Hematopoietic multipotent progenitor cell treated with erythropoietin and hydrocortisone succinate and interleukin-3 and kit ligand, for 6 days (in vitro differentiated cells): Measurements from ENCODE around the gene COMTD1.
"Not testable (repeated sequence)": the region's sequence is repeated elsewhere in the genome, so short reads cannot be mapped to it uniquely, and the experiment has no call there.

ENCODE experiments used
- DNase-seq: peaks from one replicate; pipeline ENCODE4 v3.0.0-alpha.2; 2015

The COMTD1 gene

GRCh38 chr10:75244487-75245353 lies 9.0 kb upstream of the COMTD1 start:
- DNase-seq, result no peak

GRCh38 chr10:75243426-75243825 lies 7.7 kb upstream of the COMTD1 start:
- DNase-seq, result peak; percentile 17

- no peak for DNase-seq
These were observed 4.7 kb upstream of the COMTD1 start for GRCh38 chr10:75240329-75241076.

DNA sequence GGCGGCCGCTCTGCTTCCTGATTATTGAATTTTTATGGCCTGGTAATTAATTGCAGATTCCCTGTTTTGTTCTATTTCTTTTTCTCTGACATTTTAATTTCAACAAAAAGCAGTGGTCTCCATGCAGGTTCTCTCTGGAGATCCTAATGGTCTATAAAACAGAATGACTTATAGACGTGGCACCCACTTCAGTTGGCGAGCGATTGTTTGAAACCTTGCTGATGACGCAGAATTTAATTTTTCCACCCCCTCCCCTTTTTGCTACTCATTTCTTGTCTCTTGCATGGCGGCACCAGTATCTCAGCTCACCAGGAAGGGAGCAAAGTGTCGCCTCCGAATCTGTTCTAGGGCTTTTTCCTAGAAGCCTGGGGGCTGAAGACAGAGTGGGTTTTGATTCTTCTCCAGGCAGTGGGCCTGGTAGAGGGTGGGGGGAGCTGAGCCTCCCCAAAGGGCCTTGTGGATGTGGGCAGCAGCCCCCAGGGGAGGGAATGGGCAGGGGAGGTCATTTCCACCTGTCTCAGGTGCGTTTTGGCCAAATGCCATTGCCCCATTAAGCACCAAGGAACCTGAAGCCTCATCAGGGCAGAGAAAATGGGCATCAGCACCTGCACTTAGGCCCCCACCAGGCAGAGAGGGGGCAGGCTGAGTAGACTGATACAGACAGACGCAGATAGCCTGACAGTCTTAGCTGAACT lies 3.5 kb upstream of the COMTD1 start:
- DNase-seq, result no peak

DNA sequence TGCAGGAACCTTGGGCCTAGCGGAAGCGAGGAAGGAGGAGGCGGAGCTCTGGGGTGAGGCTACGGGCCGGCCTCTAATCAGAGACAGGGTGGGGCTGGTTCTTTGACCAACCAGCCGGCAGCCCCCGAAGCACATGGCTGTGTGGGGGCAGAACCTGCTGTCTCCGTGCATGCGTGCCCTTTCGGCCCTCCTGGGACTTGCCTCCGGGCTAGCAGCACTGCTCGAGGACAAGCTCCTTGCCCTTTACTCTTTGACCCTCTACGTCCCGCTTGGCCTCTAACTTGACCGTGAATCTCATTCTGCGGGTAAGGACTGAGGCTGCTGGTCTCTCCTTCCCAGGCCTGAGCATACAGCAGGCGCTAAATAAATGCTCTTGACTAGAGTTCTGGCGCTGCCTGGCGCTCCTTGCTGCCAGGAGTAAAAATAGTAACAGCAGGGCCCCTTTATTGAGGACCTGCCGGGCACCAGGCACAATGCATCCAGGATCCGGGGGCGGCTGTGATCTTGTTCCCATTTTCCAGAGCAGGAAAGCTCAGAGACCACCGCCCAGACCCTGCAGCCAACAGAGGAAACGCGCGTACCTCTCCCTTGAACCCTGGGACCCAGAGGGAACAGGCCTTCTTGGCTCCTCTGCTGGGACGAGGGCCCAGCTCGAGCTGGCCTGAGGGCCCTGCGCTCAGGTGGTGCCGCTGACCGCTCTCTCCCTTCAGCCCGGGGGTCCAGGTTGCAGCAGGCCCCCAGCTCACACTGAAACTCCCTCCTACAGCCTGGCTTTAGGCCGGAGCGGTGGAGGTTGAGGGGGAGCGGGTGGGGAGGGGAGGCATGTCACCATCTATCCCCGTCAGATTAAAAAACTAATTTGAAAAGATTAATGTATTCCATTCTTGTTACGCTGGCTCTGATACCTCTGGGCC lies 2.7 kb upstream of the COMTD1 start:
- peak; percentile 20 for DNase-seq

- no peak for DNase-seq
These were observed 545 bp upstream of the COMTD1 start for GRCh38 chr10:75236178-75236825.

DNA sequence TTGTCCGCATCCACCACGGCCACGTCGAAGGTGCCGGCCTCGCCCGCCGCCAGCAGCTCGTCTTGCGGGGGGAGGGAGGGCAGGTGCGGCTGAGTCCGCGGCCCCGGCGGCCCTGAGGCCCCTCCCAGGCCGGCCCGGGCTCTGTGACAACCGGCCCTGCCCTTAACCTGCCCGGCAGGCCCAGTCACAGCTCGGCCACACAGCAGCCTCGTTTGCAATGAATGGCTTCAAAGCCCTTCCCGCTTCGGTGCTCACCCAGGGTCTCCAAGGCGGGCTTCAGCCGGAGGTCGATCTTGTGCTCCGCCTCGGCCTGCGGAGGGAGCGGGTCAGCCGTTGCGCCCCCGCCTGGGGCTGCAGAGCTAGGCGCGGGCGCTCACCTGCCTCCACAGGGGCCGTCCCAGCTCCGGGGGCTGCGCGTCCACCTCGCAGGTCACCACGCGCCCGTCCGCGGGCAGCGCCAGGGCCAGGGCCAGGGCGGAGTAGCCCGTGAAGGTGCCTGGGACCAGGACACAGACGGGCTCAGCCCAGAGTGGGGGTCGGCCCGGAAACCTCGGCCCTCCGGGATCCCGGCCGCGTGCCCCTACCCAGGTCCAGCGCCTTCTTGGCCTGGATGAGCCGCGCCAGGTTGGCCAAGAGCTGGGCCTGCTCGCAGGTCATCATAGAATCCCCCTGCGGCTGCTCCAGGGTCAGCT lies 928 bp downstream of the COMTD1 start:
- peak; percentile 52 for DNase-seq

DNA sequence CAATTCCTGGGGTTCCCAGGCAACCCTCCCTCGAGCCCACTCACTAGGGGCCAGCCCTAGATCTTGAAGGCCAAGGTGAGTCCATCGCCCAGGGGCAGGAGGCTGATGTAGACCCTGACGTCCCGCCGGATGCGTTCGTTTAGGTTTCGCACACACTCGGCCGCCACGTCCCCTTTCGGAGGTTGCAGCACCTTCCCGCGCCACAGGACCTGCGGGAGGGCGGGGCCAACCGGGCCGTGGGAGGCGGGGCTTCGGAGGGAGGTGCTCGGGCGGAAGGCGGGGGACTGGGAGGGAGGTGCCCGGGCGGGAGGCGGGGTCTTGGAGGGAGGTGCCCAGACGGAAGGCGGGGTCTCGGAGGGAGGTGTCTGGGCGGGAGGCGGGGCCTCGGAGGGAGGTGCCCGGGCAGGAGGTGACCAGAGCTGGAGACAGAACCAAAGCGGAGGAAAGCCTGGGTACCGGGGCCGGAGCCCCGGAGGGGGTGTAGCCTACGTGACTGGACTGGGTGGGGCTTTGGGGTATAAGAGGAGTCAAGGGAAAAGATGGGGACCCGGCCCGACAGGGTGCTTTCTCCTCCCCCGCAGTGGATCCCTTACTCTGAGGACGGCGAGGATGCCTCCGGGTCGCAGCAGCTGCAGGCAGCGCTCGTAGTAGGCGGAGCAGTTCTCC lies 1.6 kb downstream of the COMTD1 start:
- DNase-seq, result peak; percentile 97

DNA sequence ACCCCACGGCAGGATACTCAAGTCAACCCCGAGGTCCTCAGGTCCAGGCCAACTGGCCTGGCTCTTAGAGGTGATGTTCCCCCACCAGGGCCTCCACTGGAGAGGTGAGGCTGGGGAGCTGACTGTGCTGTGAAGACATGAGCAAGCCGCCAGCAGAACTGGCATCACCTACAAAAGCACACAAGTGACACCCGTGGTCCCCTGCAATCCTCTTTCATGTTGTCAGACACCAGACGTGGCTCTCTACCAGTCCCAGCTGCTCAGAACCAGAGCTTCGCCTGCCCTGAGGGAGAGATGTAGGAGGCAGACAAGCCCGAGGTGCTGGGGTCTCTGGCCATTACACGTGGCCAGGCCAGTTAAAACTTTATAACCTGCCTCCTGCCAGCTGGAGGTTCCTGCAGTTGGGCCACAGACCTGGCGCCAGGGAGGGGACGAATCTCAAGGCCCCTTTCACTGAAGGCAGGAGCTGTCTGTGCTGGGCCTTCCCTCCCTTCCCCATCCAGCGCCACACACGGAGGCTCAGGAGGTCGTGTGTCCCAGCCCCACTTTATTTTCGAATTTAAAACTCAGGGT lies 2.2 kb downstream of the COMTD1 start:
- peak; percentile 30 for DNase-seq

GRCh38 chr10:75231672-75232581 lies 3.8 kb downstream of the COMTD1 start:
- DNase-seq, result no peak

DNA sequence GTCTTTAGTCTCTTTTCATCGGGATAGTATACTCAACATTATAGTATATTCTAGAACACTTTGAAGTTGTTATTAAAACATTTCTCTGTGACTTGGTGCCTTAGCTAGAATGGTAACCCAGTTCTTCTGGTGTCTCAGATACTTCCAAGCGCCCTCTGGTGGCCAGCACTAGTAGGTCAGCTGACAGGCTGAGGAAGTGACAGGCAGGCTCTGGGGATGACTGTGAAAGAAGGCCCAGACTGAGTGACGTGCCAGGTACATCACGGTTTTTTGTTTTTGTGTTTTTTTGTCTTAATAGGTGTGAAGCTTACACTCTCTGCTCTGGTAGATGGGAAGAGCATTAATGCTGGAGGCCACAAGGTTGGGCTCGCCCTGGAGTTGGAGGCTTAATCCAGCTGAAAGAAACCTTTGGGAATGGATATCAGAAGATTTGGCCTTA lies 5.1 kb downstream of the COMTD1 start:
- DNase-seq, result peak; percentile 95

GRCh38 chr10:75229971-75230370 lies 5.8 kb downstream of the COMTD1 start:
- no peak for DNase-seq

DNA sequence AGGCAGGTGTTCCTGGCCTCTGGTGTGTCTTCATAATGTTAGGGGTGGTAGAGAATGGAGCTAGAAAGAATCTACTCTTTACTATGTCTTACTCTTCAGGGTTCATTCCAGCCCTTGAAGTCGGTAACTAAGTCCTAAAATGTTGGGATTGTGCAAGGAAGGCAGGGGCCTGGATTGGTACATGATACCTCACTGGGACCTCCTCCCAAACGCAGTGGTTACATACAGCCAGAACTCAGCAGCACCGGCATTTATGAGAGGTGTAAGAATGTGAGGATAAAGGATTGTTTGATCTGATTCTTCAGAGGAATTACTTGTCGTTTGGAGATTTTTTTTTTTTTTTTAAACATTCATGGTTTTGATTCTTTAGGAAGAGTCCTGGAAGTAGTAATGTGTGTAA lies 6.9 kb downstream of the COMTD1 start:
- no peak for DNase-seq

- no peak for DNase-seq
These were observed 7.5 kb downstream of the COMTD1 start for GRCh38 chr10:75228278-75228677.

DNA sequence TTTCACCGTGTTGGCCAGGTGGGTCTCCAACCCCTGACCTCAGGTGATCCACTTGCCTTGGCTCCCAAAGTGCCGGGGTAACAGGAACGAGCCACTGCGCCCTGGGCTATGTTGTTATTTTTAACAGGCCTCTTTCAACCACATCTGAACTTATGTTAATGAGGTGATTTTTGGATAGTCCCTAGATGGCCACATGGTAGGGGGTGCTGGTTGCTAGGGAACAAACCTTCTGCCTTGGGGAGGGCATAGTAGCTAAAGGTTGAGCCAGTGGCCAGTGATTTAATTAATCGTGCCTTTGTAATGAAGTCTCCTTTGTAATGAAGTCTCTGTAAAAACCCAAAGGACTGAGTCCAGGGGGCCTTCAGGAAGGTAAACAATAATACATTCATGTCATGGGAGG lies 9.1 kb downstream of the COMTD1 start:
- DNase-seq, result no peak

DNA sequence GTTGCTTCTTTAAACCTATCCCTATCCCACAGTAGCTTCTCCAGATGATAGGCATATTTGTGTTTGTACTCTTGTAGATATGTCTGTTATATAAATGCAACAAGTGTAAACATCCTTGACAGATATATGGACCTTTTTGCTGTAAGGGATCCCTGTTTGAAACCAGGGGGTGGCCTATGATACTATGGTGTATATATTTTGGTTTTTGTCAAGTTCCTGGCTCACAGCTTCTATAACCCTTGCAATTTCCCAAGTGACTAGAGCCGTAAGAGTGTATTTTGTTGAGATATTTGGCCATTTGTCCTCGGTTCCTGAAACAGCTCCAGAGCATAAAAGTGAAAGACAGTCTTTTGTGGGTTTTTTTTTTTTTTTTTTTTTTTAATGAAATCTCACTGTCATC lies 9.7 kb downstream of the COMTD1 start:
- no peak for DNase-seq

DNA sequence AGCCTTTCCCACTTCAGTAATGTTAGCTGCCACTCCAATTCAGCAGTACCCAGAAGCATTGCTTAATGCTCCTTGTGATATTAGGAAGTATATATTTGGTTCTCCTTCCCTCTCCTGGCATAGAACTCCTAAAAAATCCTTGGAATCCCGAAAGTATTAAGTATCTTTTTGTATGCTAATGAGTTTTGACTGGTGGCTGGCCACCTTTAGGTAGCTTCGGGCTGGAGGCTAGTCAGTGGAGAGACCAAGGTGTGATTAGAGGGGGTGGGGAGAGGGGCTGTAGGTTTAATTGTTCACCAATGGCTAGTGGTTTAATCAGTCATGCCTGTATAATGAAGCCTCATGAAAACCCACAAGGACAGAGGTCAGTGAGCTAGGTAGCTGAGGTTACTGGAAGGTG lies 12.2 kb downstream of the COMTD1 start:
- no peak for DNase-seq

- not testable (repeated sequence) for DNase-seq
These were observed 14.3 kb downstream of the COMTD1 start for GRCh38 chr10:75221492-75221891.

- no peak for DNase-seq
These were observed 15.5 kb downstream of the COMTD1 start for GRCh38 chr10:75220274-75220673.
